Thyroid gland (tissue), 4 donors: ENCODE measurements around the gene IFITM10.

Experiments used
- CTCF ChIP-seq, 6 experiments: fragments of 200-600 bp in 3 of 6; fragments of 450-650 bp in 3 of 6; sonication (generic) in 3 of 6; IDR thresholded peaks; one replicate each; pipeline ENCODE4 v1.5.1; 2016 to 2019; ENCODE audit warnings: antibody characterized with exemption in 6 of 6, mild to moderate bottlenecking in 2 of 6, inconsistent platforms in 1 of 6, moderate library complexity in 1 of 6
- POLR2A ChIP-seq, 2 donors: fragments of 450-650 bp; IDR thresholded peaks; one replicate each; pipeline ENCODE4 v1.6.1; 2017; ENCODE audit warnings: antibody characterized with exemption in 2 of 2, mild to moderate bottlenecking in 2 of 2, moderate library complexity in 1 of 2

GRCh38 chr11:1755692-1756561 lies 5.5 kb upstream of the IFITM10 start:
- TF ChIP-seq CTCF (IDR thresholded peaks at IDR 0.05) (no peak), POLR2A (IDR thresholded peaks at IDR 0.05) (no peak)
